Fibroblast of skin of right quadriceps (primary cell): ENCODE data around the gene NCOA3.
A peak's percentile ranks its signal among the peaks of the same experiment; 100 is the strongest.
"Not testable (repeated sequence)": the region's sequence is repeated elsewhere in the genome, so short reads cannot be mapped to it uniquely, and the experiment has no call there.

Experiments used
- DNase-seq: peaks from one replicate; pipeline ENCODE4 v3.0.0-alpha.2; 2013

NCOA3 gene

GRCh38 chr20:47502271-47503239 is 868 bp downstream of the NCOA3 start:
- peak; percentile 42 for DNase-seq

DNA sequence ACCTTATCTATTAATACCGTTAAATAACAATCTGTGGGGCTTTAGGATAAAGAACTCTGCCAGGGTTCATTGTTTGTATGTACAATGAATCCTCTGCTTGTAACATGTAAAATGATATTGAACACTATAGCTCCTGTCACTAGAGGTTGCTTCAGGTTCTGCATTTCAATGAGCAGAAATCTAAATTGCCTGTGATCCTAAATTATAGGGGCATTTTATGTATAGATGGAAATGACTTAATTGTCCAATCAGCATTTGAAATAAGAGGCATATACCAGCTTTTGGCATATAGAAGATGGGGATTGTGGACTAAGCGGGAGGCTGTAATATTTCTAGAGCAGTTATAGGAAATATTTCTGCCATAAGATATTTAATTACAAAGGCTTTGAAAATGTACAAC is 2.0 kb downstream of the NCOA3 start:
- no peak for DNase-seq

- no peak for DNase-seq
Observed at GRCh38 chr20:47506335-47506734, 4.6 kb downstream of the NCOA3 start.

GRCh38 chr20:47506850-47507249 is 5.2 kb downstream of the NCOA3 start:
- no peak for DNase-seq

- not testable (repeated sequence) for DNase-seq
Observed at GRCh38 chr20:47507275-47507981, 5.7 kb downstream of the NCOA3 start.

DNA sequence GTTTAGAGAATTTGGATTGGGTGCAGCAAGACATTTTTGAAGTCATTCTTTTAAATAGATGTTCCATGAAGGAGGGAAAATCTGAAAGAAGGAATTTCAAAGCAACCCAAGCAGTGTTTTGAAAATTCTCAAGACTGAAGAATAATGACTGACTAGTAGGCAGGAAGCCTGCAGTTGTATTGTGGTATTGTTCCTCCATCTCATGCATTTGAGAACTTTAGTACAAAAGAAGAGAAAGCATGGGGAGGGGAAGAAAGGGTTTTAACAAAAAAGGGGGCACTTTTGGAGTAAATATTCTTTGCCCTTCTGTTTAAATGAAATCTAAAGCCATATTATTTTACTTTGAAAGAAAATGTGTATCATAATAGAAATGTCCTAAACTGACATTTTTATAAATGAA is 6.6 kb downstream of the NCOA3 start:
- no peak for DNase-seq

DNA sequence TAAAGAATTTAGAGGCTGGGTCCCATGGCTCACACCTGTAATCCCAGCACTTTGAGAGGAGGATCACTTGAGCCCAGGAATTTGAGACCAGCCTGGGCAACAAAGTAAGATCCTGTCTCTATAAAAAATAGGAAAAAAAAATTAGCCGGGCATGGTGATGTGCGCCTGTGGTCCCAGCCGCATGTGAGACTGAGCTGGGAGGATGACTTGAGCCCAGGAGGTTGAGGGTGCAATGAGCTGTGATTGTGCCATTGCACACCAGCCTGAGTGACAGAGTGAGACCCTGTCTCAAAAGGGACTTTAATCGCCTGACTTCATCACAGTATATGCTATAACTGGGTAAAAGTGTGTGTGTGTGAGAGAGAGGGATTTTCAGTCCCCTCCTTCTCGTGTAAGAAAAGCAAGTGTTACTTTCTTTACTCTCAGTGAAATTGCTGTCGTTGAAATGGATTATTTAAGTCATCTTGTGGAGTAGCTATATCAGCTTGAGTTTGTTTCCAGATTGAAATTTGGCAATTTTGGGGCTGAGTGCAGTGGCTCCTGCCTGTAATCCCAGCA is 7.5 kb downstream of the NCOA3 start:
- no peak for DNase-seq

DNA sequence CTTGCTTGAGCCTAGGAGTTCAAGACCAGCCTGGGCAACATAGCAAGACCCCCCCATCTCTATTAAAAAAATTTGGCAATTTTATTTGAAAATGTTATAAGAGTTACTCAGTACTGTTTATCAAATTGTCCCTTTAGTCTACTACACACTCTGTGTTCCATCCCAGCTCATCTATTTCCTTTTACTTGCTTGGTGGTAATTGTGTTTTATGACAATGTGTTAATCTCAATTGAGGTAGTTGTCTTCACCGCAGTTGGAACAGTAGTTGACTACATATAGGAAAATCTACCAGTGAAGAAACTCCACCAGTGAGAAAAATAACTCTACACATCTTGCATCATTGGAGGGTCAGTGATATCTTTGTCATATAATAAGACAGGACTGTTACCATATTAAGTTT is 8.0 kb downstream of the NCOA3 start:
- DNase-seq, result no peak

DNA sequence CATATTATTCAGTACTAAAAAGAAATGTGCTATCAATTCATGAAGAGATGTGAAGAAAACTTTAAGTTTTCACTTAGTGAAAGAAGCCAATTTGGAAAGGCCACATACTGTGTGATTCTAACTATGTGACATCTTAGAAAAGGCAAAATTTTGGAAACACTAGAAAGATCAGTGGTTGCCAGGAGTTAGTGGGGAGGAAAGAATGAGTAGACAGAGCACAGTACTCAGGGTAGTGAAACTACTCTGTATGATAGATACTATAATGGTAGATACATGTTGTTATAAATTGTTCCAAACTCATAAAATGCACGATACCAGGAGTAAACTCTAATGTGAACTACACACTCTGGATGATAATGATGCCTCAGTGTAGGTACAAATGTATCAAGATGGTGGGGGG is 14.2 kb downstream of the NCOA3 start:
- no peak for DNase-seq

- DNase-seq, result no peak
Observed at GRCh38 chr20:47521059-47521808, 19.5 kb downstream of the NCOA3 start.

GRCh38 chr20:47524015-47524784 is 22.5 kb downstream of the NCOA3 start:
- peak; percentile 17 for DNase-seq

DNA sequence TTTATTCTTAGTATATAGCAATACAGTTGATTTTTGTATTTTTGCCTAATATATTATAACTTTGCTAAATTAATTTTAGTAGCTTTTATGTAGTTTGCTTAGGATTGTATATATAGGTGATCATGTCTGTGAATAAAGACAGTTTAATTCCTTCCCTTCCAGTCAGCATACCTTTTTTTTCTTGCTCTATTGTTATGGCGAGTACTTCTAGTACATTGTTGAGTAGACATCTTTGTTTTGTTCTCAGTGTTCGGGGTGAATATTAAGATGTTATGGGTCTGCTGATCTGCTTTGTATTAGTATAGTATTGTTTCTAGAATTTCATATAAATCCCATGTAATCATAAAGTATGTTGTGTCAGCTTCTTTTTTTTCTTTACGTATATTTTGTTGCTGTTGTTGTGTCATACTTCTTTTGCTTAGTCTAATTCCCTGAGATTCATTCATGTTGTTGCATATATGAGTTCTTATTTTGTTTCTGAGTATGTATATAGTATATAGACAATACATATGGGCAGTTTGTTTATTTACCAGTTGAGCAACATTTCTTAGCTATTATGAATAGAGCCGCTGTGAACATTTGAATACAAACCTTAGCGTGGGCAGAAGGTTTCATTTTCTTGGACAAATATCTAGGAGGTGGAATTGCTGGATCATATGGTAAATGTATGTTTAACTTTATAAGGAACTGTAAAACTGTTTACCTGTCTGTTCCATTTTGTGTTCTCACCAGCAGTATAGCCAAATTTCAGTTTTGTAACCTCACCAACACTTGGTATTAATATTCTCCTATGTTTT is 25.5 kb downstream of the NCOA3 start:
- DNase-seq, result no peak

DNA sequence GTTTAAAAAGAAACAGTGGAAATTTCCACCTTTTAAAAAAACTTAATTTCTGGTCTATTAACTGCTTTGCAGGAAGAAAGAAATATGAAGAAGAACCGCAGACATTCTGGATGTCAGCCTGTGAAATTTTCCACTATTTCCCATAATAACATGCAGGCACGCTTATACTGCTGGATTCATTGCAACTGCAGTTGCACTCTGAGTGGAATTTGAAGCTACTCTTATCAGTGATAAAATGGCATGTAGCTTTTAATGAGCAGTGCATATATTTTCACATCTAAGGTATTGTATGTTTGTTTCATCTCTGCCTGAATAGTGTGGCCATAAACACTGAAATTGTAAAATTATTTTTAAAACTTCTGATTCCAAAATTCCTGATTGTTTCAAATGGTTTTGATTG is 28.2 kb downstream of the NCOA3 start:
- DNase-seq, result peak; percentile 50

GRCh38 chr20:47531458-47531857 is 29.8 kb downstream of the NCOA3 start:
- no peak for DNase-seq

DNA sequence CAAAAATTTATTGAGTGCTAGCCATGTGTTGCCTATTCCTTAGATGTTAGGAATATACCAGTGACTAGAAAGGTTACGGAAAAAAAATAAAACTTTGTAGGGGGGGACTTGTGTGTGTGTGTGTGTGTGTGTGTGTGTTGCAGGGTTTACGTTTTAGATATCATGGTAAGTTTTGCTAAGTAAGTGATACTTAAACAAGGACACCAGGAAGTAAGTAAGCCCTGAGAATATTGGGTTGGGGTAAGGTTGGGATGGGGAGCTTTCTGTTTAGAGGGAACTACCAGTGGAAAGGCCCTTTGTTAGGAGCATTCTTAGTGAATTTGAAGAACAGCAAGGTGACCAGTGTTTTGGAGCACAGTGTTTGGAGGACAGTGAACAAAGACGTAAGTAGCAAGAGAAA is 30.3 kb downstream of the NCOA3 start:
- DNase-seq, result no peak

DNA sequence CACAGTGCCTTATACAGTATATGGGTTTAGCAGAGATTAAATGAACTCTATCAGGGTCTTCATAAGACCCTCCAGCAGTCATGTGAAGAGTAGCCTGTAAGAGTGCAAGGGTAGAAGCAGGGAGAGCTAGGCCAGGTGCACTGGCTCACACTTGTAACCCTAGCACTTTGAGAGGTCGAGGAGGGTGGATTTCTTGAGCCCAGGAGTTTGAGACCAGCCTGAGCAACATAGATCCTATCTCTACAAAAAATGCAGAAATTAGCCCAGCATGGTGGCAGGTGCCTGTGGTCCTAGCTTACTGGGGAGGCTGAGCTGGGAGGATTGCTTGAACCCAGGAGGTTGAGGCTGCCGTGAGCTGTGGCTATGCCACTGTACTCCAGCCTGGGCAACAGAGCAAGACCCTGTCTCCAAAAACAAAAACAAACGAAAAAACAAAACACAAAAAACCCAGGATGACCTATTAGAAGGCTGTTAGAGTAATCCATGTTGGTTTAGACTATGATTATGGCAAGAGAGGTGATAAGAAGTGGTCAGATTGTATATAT is 31.9 kb downstream of the NCOA3 start:
- no peak for DNase-seq

GRCh38 chr20:47534405-47534804 is 32.7 kb downstream of the NCOA3 start:
- DNase-seq, result no peak

GRCh38 chr20:47535088-47535487 is 33.4 kb downstream of the NCOA3 start:
- DNase-seq, result no peak

DNA sequence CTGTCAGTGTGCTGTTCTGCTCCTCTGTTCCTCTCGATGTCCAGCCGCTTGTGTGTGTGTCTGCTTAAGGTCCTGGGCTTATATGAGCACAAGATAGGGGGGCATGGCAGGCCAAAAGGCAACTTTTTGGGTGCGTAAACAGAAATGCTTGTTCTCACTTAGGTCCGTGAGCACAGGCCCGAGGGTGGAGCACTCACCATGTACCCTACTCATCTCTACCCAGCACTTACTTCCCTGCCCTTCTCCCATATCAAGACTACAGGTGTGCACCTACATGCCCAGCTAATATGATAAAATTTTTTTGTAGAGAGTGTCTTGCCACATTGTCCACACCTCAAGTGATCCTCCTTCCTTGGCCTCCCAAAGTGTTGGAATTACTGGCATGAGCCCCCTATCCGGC is 34.3 kb downstream of the NCOA3 start:
- no peak for DNase-seq

DNA sequence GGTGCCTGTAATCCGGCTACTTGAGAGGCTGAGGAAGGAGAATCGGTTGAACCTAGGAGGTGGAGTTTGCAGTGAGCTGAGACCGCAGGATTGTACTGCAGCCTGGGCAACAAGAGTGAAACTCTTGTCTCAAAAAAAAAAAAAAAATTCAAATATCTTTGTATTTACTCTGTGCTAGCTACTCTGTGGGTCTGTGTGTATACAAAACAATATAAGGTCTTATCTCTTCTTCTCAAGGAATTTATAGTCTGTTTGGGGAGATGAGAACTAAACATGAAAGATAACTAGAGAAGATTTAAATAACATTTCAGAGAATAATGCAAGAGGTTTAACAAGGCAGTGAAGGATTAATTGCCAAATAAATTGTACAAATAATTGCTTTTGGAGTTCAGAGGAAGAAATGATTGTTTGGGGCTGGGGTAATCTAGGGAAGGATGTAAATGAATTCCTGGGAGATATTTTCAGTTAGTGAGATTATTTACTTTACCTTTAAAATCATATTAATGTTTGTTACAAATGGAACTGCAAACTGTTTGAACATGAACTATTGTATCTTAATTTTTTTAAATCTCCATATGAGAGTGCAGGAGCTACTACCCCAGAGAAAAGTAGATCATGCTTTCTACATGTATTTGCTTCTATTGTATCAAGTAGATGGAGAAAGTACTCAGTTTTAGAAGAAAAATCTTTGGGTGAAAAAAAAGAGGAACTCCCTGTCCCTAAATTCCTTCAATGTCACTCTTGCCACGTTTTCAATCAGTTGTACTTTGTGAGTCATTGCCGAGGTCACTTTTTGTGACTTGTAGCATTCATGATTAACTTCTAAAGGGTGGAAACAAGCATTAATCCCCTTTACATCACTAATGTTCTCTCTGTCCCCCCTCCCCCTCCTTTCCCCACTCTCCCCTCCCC is 39.0 kb downstream of the NCOA3 start:
- DNase-seq, result peak; percentile 33
